HG03103 (cell line): ENCODE results near the gene DNAH6.
A peak's percentile ranks its signal among the peaks of the same experiment; 100 is the strongest.

Source experiments
- ATAC-seq: cut with Tn5 transposase; IDR thresholded peaks from one replicate; pipeline ENCODE4 v1.9.1; 2021; ENCODE audit warnings: low read depth; ENCODE audit not compliant: unreplicated experiment

The DNAH6 gene

GRCh38 chr2:84830758-84831500 is 314.6 kb downstream of the DNAH6 start:
- ATAC-seq = no peak

- peak; percentile 90 for ATAC-seq
Observed at GRCh38 chr2:84832772-84833461, 316.6 kb downstream of the DNAH6 start.

GRCh38 chr2:84833481-84834150 is 317.3 kb downstream of the DNAH6 start:
- ATAC-seq = no peak

GRCh38 chr2:84836215-84836614 is 319.9 kb downstream of the DNAH6 start:
- ATAC-seq = no peak

GRCh38 chr2:84838434-84839145 is 322.3 kb downstream of the DNAH6 start:
- ATAC-seq = no peak

GRCh38 chr2:84839851-84840250 is 323.6 kb downstream of the DNAH6 start:
- ATAC-seq = no peak

- no peak for ATAC-seq
Observed at GRCh38 chr2:84840306-84840705, 324.0 kb downstream of the DNAH6 start.

GRCh38 chr2:84841577-84841976 is 325.3 kb downstream of the DNAH6 start:
- no peak for ATAC-seq

GRCh38 chr2:84844141-84844540 is 327.8 kb downstream of the DNAH6 start:
- no peak for ATAC-seq

GRCh38 chr2:84846041-84846663 is 329.9 kb downstream of the DNAH6 start:
- no peak for ATAC-seq

- no peak for ATAC-seq
Observed at GRCh38 chr2:84846741-84847142, 330.4 kb downstream of the DNAH6 start.

GRCh38 chr2:84847326-84848050 is 331.2 kb downstream of the DNAH6 start:
- ATAC-seq = no peak

GRCh38 chr2:84849271-84849952 is 333.1 kb downstream of the DNAH6 start:
- no peak for ATAC-seq

- ATAC-seq = no peak
Observed at GRCh38 chr2:84850471-84850870, 334.2 kb downstream of the DNAH6 start.

- ATAC-seq = no peak
Observed at GRCh38 chr2:84851876-84852275, 335.6 kb downstream of the DNAH6 start.

GRCh38 chr2:84854850-84855249 is 338.6 kb downstream of the DNAH6 start:
- ATAC-seq = no peak

- no peak for ATAC-seq
Observed at GRCh38 chr2:84855731-84856130, 339.4 kb downstream of the DNAH6 start.

- no peak for ATAC-seq
Observed at GRCh38 chr2:84856787-84857186, 340.5 kb downstream of the DNAH6 start.

GRCh38 chr2:84857566-84857965 is 341.3 kb downstream of the DNAH6 start:
- ATAC-seq = no peak
